ENCODE data around the gene USP15.

The USP15 gene

GRCh38 chr12:62301080-62301798 lies 41.0 kb downstream of the USP15 start:
- no peak overlapping the region for H3K4me3 ChIP-seq (ENCODE audit: low read depth, low read length)
- H4K91ac ChIP-seq (ENCODE audit: low read depth, low read length): no peak overlapping the region
- H3K79me2 ChIP-seq (ENCODE audit: control insufficient read depth, insufficient read depth, low read length, poor library complexity): no peaks in the 10 kb centered on the region
- no peak overlapping the region for H4K12ac ChIP-seq (ENCODE audit: low read depth, low read length)
- no peak overlapping the region for H2BK120ac ChIP-seq (ENCODE audit: insufficient read depth, low read length, poor library complexity)
- no CpG with 5 or more reads among the region's 6 CpGs for WGBS (ENCODE audit: extremely low coverage, insufficient coverage, insufficient read length)
- no peak overlapping the region for H2AK5ac ChIP-seq (ENCODE audit: low read length)
- no peak overlapping the region for H3K4me2 ChIP-seq (ENCODE audit: low read length)
- no peak overlapping the region for H3K9ac ChIP-seq (ENCODE audit: low read length)
- no peak overlapping the region for H4K8ac ChIP-seq (ENCODE audit: low read depth, low read length)
- no peaks in the 10 kb centered on the region for H3K9me3 ChIP-seq (ENCODE audit: insufficient read depth, low read depth, low read length)
- H3K18ac ChIP-seq (ENCODE audit: low read length): no peak overlapping the region
- H2BK12ac ChIP-seq (ENCODE audit: low read length): no peak overlapping the region
- no peak overlapping the region for H3K23ac ChIP-seq (ENCODE audit: low read length)
- H3K4me1 ChIP-seq (ENCODE audit: control insufficient read depth in 1 of 2, insufficient read depth in 2 of 2, low read length in 2 of 2): no peaks in the 10 kb centered on the region
- H3K79me1 ChIP-seq (ENCODE audit: low read length): no peaks in the 10 kb centered on the region
- H3K4ac ChIP-seq (ENCODE audit: low read depth, low read length): no peak overlapping the region
- no peaks in the 10 kb centered on the region for H3K27me3 ChIP-seq (ENCODE audit: insufficient read depth, low read length)
- no peak overlapping the region for H3K14ac ChIP-seq (ENCODE audit: low read length)
- H3K27ac ChIP-seq (ENCODE audit: low read depth, low read length): no peak overlapping the region
- H3K36me3 ChIP-seq (ENCODE audit: control insufficient read depth in 1 of 2, insufficient read depth in 2 of 2, low read length in 2 of 2): peaks cover 2 to 8% of the 10 kb centered on the region in 2 experiments
- DNase-seq: no peak
- no peak overlapping the region for H2BK5ac ChIP-seq (ENCODE audit: low read depth, low read length, poor library complexity)
- H2AFZ ChIP-seq (ENCODE audit: insufficient read depth, low read length, poor library complexity): no peak overlapping the region

GRCh38 chr12:62301799-62302133 lies 41.6 kb downstream of the USP15 start:
- H4K91ac ChIP-seq (ENCODE audit: low read depth, low read length): no peak overlapping the region
- H3K27me3 ChIP-seq (ENCODE audit: insufficient read depth, low read length): no peaks in the 10 kb centered on the region
- no peak overlapping the region for H2BK120ac ChIP-seq (ENCODE audit: insufficient read depth, low read length, poor library complexity)
- no peaks in the 10 kb centered on the region for H3K79me2 ChIP-seq (ENCODE audit: control insufficient read depth, insufficient read depth, low read length, poor library complexity)
- H3K79me1 ChIP-seq (ENCODE audit: low read length): no peaks in the 10 kb centered on the region
- H2BK5ac ChIP-seq (ENCODE audit: low read depth, low read length, poor library complexity): no peak overlapping the region
- no peak overlapping the region for H3K14ac ChIP-seq (ENCODE audit: low read length)
- no CpG with 5 or more reads among the region's 1 CpG for WGBS (ENCODE audit: extremely low coverage, insufficient coverage, insufficient read length)
- H3K9ac ChIP-seq (ENCODE audit: low read length): no peak overlapping the region
- no peak overlapping the region for H2AFZ ChIP-seq (ENCODE audit: insufficient read depth, low read length, poor library complexity)
- H3K4me1 ChIP-seq (ENCODE audit: control insufficient read depth in 1 of 2, insufficient read depth in 2 of 2, low read length in 2 of 2): no peaks in the 10 kb centered on the region
- H3K18ac ChIP-seq (ENCODE audit: low read length): no peak overlapping the region
- H4K8ac ChIP-seq (ENCODE audit: low read depth, low read length): no peak overlapping the region
- H3K9me3 ChIP-seq (ENCODE audit: insufficient read depth, low read depth, low read length): no peaks in the 10 kb centered on the region
- no peak overlapping the region for H4K12ac ChIP-seq (ENCODE audit: low read depth, low read length)
- no peak overlapping the region for H2AK5ac ChIP-seq (ENCODE audit: low read length)
- H3K27ac ChIP-seq (ENCODE audit: low read depth, low read length): no peak overlapping the region
- no peak overlapping the region for H3K4ac ChIP-seq (ENCODE audit: low read depth, low read length)
- H3K23ac ChIP-seq (ENCODE audit: low read length): no peak overlapping the region
- DNase-seq: no peak
- peaks cover 2 to 8% of the 10 kb centered on the region in 2 experiments for H3K36me3 ChIP-seq (ENCODE audit: control insufficient read depth in 1 of 2, insufficient read depth in 2 of 2, low read length in 2 of 2)
- no peak overlapping the region for H2BK12ac ChIP-seq (ENCODE audit: low read length)
- no peak overlapping the region for H3K4me2 ChIP-seq (ENCODE audit: low read length)
- H3K4me3 ChIP-seq (ENCODE audit: low read depth, low read length): no peak overlapping the region

GRCh38 chr12:62304560-62304959 lies 44.4 kb downstream of the USP15 start:
- no peak overlapping the region for H2BK12ac ChIP-seq (ENCODE audit: low read length)
- no peak overlapping the region for H3K9ac ChIP-seq (ENCODE audit: low read length)
- no peak overlapping the region for H2BK120ac ChIP-seq (ENCODE audit: insufficient read depth, low read length, poor library complexity)
- no peaks in the 10 kb centered on the region for H3K4me1 ChIP-seq (ENCODE audit: control insufficient read depth in 1 of 2, insufficient read depth in 2 of 2, low read length in 2 of 2)
- no peak overlapping the region for H2AFZ ChIP-seq (ENCODE audit: insufficient read depth, low read length, poor library complexity)
- no peak overlapping the region for H3K4me3 ChIP-seq (ENCODE audit: low read depth, low read length)
- H4K91ac ChIP-seq (ENCODE audit: low read depth, low read length): no peak overlapping the region
- no peak overlapping the region for H3K4me2 ChIP-seq (ENCODE audit: low read length)
- no peak overlapping the region for H2BK5ac ChIP-seq (ENCODE audit: low read depth, low read length, poor library complexity)
- H3K18ac ChIP-seq (ENCODE audit: low read length): no peak overlapping the region
- no peak overlapping the region for H3K27ac ChIP-seq (ENCODE audit: low read depth, low read length)
- no peak overlapping the region for H3K4ac ChIP-seq (ENCODE audit: low read depth, low read length)
- H3K23ac ChIP-seq (ENCODE audit: low read length): no peak overlapping the region
- H3K9me3 ChIP-seq (ENCODE audit: insufficient read depth, low read depth, low read length): no peaks in the 10 kb centered on the region
- no peaks in the 10 kb centered on the region for H3K79me1 ChIP-seq (ENCODE audit: low read length)
- no peak overlapping the region for H4K8ac ChIP-seq (ENCODE audit: low read depth, low read length)
- H2AK5ac ChIP-seq (ENCODE audit: low read length): no peak overlapping the region
- peaks cover 2 to 8% of the 10 kb centered on the region in 2 experiments for H3K36me3 ChIP-seq (ENCODE audit: control insufficient read depth in 1 of 2, insufficient read depth in 2 of 2, low read length in 2 of 2)
- no CpG with 5 or more reads among the region's 3 CpGs for WGBS (ENCODE audit: extremely low coverage, insufficient coverage, insufficient read length)
- H4K12ac ChIP-seq (ENCODE audit: low read depth, low read length): no peak overlapping the region
- H3K14ac ChIP-seq (ENCODE audit: low read length): no peak overlapping the region
- no peaks in the 10 kb centered on the region for H3K27me3 ChIP-seq (ENCODE audit: insufficient read depth, low read length)
- no peaks in the 10 kb centered on the region for H3K79me2 ChIP-seq (ENCODE audit: control insufficient read depth, insufficient read depth, low read length, poor library complexity)
- no peak for DNase-seq

- WGBS (ENCODE audit: extremely low coverage, insufficient coverage, insufficient read length): no CpG with 5 or more reads among the region's 8 CpGs
- H3K18ac ChIP-seq (ENCODE audit: low read length): no peak overlapping the region
- H3K9me3 ChIP-seq (ENCODE audit: insufficient read depth, low read depth, low read length): no peaks in the 10 kb centered on the region
- no peak for DNase-seq
- no peaks in the 10 kb centered on the region for H3K79me1 ChIP-seq (ENCODE audit: low read length)
- no peak overlapping the region for H2BK5ac ChIP-seq (ENCODE audit: low read depth, low read length, poor library complexity)
- no peak overlapping the region for H4K8ac ChIP-seq (ENCODE audit: low read depth, low read length)
- H3K36me3 ChIP-seq (ENCODE audit: control insufficient read depth in 1 of 2, insufficient read depth in 2 of 2, low read length in 2 of 2): peaks cover 2 to 8% of the 10 kb centered on the region in 2 experiments
- H3K27ac ChIP-seq (ENCODE audit: low read depth, low read length): no peak overlapping the region
- no peak overlapping the region for H2BK120ac ChIP-seq (ENCODE audit: insufficient read depth, low read length, poor library complexity)
- no peaks in the 10 kb centered on the region for H3K79me2 ChIP-seq (ENCODE audit: control insufficient read depth, insufficient read depth, low read length, poor library complexity)
- no peaks in the 10 kb centered on the region for H3K27me3 ChIP-seq (ENCODE audit: insufficient read depth, low read length)
- no peak overlapping the region for H3K9ac ChIP-seq (ENCODE audit: low read length)
- no peak overlapping the region for H3K4me3 ChIP-seq (ENCODE audit: low read depth, low read length)
- no peak overlapping the region for H3K4me2 ChIP-seq (ENCODE audit: low read length)
- no peak overlapping the region for H3K23ac ChIP-seq (ENCODE audit: low read length)
- H3K4me1 ChIP-seq (ENCODE audit: control insufficient read depth in 1 of 2, insufficient read depth in 2 of 2, low read length in 2 of 2): no peaks in the 10 kb centered on the region
- no peak overlapping the region for H2AK5ac ChIP-seq (ENCODE audit: low read length)
- no peak overlapping the region for H2BK12ac ChIP-seq (ENCODE audit: low read length)
- no peak overlapping the region for H2AFZ ChIP-seq (ENCODE audit: insufficient read depth, low read length, poor library complexity)
- no peak overlapping the region for H4K91ac ChIP-seq (ENCODE audit: low read depth, low read length)
- H3K14ac ChIP-seq (ENCODE audit: low read length): no peak overlapping the region
- H3K4ac ChIP-seq (ENCODE audit: low read depth, low read length): no peak overlapping the region
- H4K12ac ChIP-seq (ENCODE audit: low read depth, low read length): no peak overlapping the region
Measured at GRCh38 chr12:62305778-62306177, 45.6 kb downstream of the USP15 start.

Measured in trophoblast cell (in vitro differentiated cells and primary cell).